ENCODE data around the gene CTNNA2.

Gene CTNNA2

DNA sequence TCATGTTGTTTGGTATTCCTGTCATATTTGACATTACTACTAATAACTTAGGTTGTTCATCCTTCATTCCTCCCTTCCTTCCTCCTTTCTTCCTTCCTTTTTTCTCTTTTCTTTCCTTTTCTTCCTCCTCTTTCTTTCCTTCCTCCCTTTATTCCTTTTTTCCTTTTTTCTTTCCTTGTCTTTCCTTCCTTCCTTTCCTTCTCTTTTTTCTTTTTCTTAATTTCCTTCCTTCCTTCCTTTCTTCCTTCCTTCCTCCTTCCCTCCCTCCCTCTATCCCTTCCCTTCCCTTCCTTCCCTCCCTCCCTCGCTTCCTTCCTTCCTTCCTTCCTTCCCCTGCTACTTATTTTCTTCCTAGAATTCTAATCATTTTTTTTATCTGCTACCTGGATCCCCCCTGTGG, 66.1 kb downstream of the CTNNA2 start:
- TF ChIP-seq, protein P1, sequence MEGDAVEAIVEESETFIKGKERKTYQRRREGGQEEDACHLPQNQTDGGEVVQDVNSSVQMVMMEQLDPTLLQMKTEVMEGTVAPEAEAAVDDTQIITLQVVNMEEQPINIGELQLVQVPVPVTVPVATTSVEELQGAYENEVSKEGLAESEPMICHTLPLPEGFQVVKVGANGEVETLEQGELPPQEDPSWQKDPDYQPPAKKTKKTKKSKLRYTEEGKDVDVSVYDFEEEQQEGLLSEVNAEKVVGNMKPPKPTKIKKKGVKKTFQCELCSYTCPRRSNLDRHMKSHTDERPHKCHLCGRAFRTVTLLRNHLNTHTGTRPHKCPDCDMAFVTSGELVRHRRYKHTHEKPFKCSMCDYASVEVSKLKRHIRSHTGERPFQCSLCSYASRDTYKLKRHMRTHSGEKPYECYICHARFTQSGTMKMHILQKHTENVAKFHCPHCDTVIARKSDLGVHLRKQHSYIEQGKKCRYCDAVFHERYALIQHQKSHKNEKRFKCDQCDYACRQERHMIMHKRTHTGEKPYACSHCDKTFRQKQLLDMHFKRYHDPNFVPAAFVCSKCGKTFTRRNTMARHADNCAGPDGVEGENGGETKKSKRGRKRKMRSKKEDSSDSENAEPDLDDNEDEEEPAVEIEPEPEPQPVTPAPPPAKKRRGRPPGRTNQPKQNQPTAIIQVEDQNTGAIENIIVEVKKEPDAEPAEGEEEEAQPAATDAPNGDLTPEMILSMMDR (IDR thresholded peaks at IDR 0.05; ENCODE audit: control insufficient read depth, extremely low read depth, insufficient read depth) = no peak
- DNase-seq (ENCODE audit: low read depth) = no peak
- no peak overlapping the region for H3K4me3 ChIP-seq (ENCODE audit: low read depth, low read length)

DNA sequence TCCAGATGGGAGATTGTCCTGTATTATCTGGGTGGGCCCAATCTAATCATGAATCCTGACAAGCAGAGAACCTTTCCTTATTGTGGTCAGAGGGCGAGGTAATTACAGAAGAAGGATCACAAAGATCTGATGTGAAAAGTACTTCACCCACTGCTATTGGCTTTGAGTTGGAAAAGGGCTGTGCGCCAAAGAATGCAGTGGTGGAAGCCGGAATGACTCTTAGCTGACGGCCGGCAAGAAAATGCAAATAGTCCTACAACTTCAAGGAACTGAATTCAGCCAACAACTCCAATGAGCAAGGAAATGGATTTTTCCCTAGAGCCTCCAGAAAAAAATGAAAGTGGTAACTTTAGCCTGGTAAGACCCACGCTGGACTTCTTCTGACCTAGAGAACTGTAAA, 67.3 kb downstream of the CTNNA2 start:
- no peak for DNase-seq (ENCODE audit: low read depth)
- TF ChIP-seq, protein P1 (IDR thresholded peaks at IDR 0.05; ENCODE audit: control insufficient read depth, extremely low read depth, insufficient read depth) = no peak
- H3K4me3 ChIP-seq (ENCODE audit: low read depth, low read length) = no peak overlapping the region

DNA sequence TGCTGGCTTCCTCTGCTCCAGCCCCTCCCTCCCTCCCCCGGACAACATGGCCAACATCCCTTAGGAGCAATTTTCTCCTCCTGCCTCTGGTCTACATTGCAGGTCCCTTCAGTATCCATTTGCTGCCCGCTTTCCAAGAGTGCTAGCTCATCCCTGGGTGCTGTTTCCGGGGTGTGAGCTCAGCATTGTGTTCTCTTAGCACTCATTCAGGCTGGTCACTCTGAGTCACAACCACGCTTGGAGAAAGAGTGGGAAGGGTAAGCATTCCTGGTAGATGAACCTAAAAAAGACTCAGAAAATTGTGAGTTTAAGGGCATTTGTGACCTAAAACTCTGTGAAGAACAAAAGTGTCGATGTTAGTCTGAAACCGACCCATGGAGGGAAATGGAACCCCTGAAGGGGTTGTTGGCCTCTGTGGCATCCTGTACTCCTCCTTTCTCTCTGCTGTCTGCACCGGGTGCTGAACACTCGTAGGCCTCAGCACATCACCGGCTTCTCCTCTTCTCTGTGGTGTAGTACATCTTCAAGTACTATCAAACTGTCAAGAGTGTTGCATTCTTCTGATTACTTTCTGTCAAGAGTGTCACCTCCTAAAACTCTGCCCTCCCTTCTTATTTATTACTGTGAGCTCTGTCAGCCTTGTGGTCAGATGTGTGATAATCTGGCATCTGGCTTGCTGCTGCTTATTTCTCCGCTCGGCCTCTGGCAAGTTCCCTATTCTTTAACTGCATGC, 73.0 kb downstream of the CTNNA2 start:
- no peak for DNase-seq (ENCODE audit: low read depth)
- TF ChIP-seq, protein P1 (IDR thresholded peaks at IDR 0.05; ENCODE audit: control insufficient read depth, extremely low read depth, insufficient read depth) = no peak
- no peak overlapping the region for H3K4me3 ChIP-seq (ENCODE audit: low read depth, low read length)

DNA sequence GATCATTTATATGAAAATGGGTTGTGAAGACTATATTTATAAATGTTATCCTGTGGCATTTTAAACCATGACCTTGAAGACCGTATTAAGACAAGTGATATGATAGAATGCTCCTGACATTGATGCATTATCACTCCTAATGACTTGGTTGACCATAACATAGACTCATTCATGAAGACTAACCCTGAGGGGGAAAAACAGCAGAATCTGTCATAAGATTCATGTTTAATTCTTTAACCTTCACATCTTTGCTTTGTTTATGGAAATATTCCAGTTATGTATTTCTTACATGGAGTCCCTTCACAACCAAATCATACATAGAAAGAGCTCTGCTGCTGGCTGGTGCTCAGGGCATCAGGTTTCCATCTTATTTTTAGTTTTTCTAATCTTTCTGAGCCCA, 78.4 kb downstream of the CTNNA2 start:
- no peak for DNase-seq (ENCODE audit: low read depth)
- TF ChIP-seq, protein P1 (IDR thresholded peaks at IDR 0.05; ENCODE audit: control insufficient read depth, extremely low read depth, insufficient read depth) = no peak
- no peak overlapping the region for H3K4me3 ChIP-seq (ENCODE audit: low read depth, low read length)

DNA sequence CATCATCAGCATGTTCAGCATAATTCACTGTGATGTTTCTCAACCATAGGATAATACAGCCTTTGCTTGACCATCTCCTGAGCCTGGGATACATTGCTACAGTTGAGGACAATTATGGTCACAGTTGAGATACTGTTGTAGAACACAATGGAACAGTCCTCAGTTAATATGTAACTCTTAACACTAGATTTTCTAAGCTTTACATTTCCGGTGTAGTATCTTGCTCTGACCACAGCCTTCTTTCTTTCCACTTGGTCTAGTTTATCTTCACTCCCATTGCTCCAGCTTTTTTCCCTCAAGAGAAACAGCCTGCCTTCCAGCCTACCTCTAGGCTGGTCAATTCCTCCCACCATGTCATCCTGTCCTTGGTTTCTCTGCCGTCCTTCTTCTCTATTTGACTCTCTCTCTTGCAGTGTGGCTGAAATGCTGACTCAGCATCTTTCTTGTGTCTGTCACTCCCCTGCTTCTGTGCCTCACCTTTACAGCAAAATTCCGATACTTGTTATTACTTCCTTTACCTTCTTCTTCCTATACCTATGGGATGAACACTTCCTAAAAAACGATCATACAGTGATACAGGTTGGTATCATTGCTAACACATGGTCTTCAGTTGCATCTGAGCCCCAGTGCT, 80.5 kb downstream of the CTNNA2 start:
- TF ChIP-seq, protein P1 (IDR thresholded peaks at IDR 0.05; ENCODE audit: control insufficient read depth, extremely low read depth, insufficient read depth) = no peak
- DNase-seq (ENCODE audit: low read depth) = no peak
- H3K4me3 ChIP-seq (ENCODE audit: low read depth, low read length) = no peak overlapping the region

DNA sequence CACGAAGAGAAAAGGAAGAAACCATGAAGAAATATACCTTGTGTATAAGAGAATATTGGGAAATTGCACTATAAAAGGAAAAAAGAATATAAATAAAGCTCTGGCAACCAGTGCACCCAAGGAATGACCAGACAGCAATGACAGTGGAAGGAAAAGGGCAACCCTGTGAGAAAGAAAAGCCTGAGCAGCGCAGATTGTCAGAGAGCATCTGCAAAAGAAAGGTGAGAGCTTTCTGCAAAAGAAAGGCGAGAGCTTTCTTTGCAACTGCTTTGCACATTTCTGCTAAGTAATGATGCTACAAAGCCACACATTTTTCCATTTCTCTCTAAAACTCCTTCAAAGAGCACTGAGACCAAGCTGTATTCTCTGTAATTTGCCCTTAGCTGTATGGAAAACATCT, 83.6 kb downstream of the CTNNA2 start:
- no peak for DNase-seq (ENCODE audit: low read depth)
- TF ChIP-seq, protein P1 (IDR thresholded peaks at IDR 0.05; ENCODE audit: control insufficient read depth, extremely low read depth, insufficient read depth) = no peak
- H3K4me3 ChIP-seq (ENCODE audit: low read depth, low read length) = no peak overlapping the region

Data from LNCaP clone FGC (cell line).